ENCODE data around the gene PRDM16. TPM values are rescaled to one million over a fixed set of nuclear protein-coding genes. Genes with fewer than 3 reads are reported as not detected.

Gene PRDM16
- total and polyA plus RNA-seq, 4 donors: 5.0 to 80.7 (median 41.5) TPM

- DNase-seq (peak in 1 of 2 donors; percentile 41), ATAC-seq (ENCODE audit: low FRiP score) (no peak)
- Histone ChIP-seq H3K27me3 (ENCODE audit: control insufficient read depth in 1 of 2, insufficient read depth in 2 of 2, low read length in 1 of 2) (no peaks in the 10 kb centered on the region), H3K9me3 (ENCODE audit: control insufficient read depth, low read length) (no peaks in the 10 kb centered on the region), H3K4me3 (ENCODE audit: low read length in 2 of 2) (no peak overlapping the region), H3K4me1 (ENCODE audit: control insufficient read depth in 1 of 2, insufficient read depth in 2 of 2, low read length in 2 of 2) (no peaks in the 10 kb centered on the region), H3K36me3 (ENCODE audit: control insufficient read depth in 1 of 2, insufficient read depth in 2 of 2, low read length in 1 of 2) (peaks cover 0 to 14% of the 10 kb centered on the region in 2 donors), H3K27ac (ENCODE audit: low read depth in 1 of 2, low read length in 2 of 2) (no peak overlapping the region)
- intact Hi-C loops (cut with DNase I): loop anchor here (5.0 to 10.0 kb wide), 4 partner anchors 417 to 607 kb away; no protein-coding TSS in a partner anchor
- 87% methylated on average over 16 of the region's 16 CpGs for WGBS, 2 donors
These were observed 360.8 kb downstream of the PRDM16 start for GRCh38 chr1:3429766-3430165.

DNA sequence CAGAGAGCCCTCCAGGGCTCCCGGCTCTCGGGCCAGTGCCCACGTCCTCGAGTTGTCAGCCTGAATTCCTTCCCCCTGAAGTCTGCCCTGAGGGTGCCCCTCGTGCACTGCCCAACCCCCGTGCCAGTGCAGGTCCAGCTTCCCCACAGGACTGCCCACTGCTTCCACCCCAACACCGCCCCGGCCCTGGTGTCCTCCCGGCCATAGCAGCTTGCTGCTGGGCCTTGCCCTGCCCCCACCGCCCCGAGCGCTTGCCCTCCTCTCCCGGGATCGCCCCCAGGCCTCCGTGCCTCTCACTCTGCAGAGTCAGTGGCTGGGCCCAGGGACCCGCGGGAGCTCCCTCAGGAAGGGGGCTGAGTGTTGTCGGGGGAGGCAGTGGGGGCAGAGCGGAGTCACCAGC is 361.4 kb downstream of the PRDM16 start:
- intact Hi-C loops (cut with DNase I): no loop called here
- Histone ChIP-seq H3K4me1 (ENCODE audit: control insufficient read depth in 1 of 2, insufficient read depth in 2 of 2, low read length in 2 of 2) (no peaks in the 10 kb centered on the region), H3K36me3 (ENCODE audit: control insufficient read depth in 1 of 2, insufficient read depth in 2 of 2, low read length in 1 of 2) (peaks cover 0 to 14% of the 10 kb centered on the region in 2 donors), H3K27me3 (ENCODE audit: control insufficient read depth in 1 of 2, insufficient read depth in 2 of 2, low read length in 1 of 2) (no peaks in the 10 kb centered on the region), H3K9me3 (ENCODE audit: control insufficient read depth, low read length) (no peaks in the 10 kb centered on the region), H3K4me3 (ENCODE audit: low read length in 2 of 2) (no peak overlapping the region), H3K27ac (ENCODE audit: low read depth in 1 of 2, low read length in 2 of 2) (no peak overlapping the region)
- ATAC-seq (ENCODE audit: low FRiP score): no peak
- peak in 1 of 2 donors; percentile 37 for DNase-seq
- WGBS, 2 donors: 79 to 82% methylated on average over 19 of the region's 19 CpGs

DNA sequence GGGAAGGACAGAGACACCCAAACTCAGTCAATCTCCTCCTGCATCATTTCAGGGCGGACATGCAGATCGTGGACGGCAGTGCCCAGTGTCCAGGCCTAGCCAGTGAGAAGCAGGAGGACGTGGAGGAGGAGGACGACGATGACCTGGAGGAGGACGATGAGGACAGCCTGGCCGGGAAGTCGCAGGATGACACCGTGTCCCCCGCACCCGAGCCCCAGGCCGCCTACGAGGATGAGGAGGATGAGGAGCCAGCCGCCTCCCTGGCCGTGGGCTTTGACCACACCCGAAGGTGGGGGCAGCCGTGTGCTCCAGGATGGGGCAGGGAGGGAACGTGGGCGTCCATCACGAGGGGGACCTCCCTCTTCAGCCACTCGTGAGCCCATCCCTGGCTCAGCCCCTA is 361.8 kb downstream of the PRDM16 start:
- WGBS, 2 donors: 83 to 84% methylated on average over 21 to 22 of the region's 22 CpGs
- H3K4me1 ChIP-seq (ENCODE audit: control insufficient read depth in 1 of 2, insufficient read depth in 2 of 2, low read length in 2 of 2): no peaks in the 10 kb centered on the region
- peaks cover 0 to 14% of the 10 kb centered on the region in 2 donors for H3K36me3 ChIP-seq (ENCODE audit: control insufficient read depth in 1 of 2, insufficient read depth in 2 of 2, low read length in 1 of 2)
- no peaks in the 10 kb centered on the region for H3K27me3 ChIP-seq (ENCODE audit: control insufficient read depth in 1 of 2, insufficient read depth in 2 of 2, low read length in 1 of 2)
- no peak overlapping the region for H3K27ac ChIP-seq (ENCODE audit: low read depth in 1 of 2, low read length in 2 of 2)
- ATAC-seq (ENCODE audit: low FRiP score): no peak
- intact Hi-C loops (cut with DNase I): no loop called here
- DNase-seq: peak in 1 of 2 donors; percentile 46
- H3K9me3 ChIP-seq (ENCODE audit: control insufficient read depth, low read length): no peaks in the 10 kb centered on the region
- H3K4me3 ChIP-seq (ENCODE audit: low read length in 2 of 2): no peak overlapping the region

- Histone ChIP-seq H3K27me3 (ENCODE audit: control insufficient read depth in 1 of 2, insufficient read depth in 2 of 2, low read length in 1 of 2) (no peaks in the 10 kb centered on the region), H3K36me3 (ENCODE audit: control insufficient read depth in 1 of 2, insufficient read depth in 2 of 2, low read length in 1 of 2) (peaks cover 0 to 14% of the 10 kb centered on the region in 2 donors), H3K4me3 (ENCODE audit: low read length in 2 of 2) (no peak overlapping the region), H3K27ac (ENCODE audit: low read depth in 1 of 2, low read length in 2 of 2) (no peak overlapping the region), H3K4me1 (ENCODE audit: control insufficient read depth in 1 of 2, insufficient read depth in 2 of 2, low read length in 2 of 2) (no peaks in the 10 kb centered on the region), H3K9me3 (ENCODE audit: control insufficient read depth, low read length) (no peaks in the 10 kb centered on the region)
- 56 to 65% methylated on average over 6 to 12 of the region's 12 CpGs for WGBS, 2 donors
- intact Hi-C loops (cut with DNase I): no loop called here
- DNase-seq (no peak), ATAC-seq (ENCODE audit: low FRiP score) (no peak)
These were observed 362.3 kb downstream of the PRDM16 start for GRCh38 chr1:3431266-3431665.

- DNase-seq (no peak), ATAC-seq (ENCODE audit: low FRiP score) (no peak)
- Histone ChIP-seq H3K4me1 (ENCODE audit: control insufficient read depth in 1 of 2, insufficient read depth in 2 of 2, low read length in 2 of 2) (no peaks in the 10 kb centered on the region), H3K4me3 (ENCODE audit: low read length in 2 of 2) (no peak overlapping the region), H3K9me3 (ENCODE audit: control insufficient read depth, low read length) (no peaks in the 10 kb centered on the region), H3K27ac (ENCODE audit: low read depth in 1 of 2, low read length in 2 of 2) (no peak overlapping the region), H3K36me3 (ENCODE audit: control insufficient read depth in 1 of 2, insufficient read depth in 2 of 2, low read length in 1 of 2) (peaks cover 0 to 10% of the 10 kb centered on the region in 2 donors), H3K27me3 (ENCODE audit: control insufficient read depth in 1 of 2, insufficient read depth in 2 of 2, low read length in 1 of 2) (no peaks in the 10 kb centered on the region)
- WGBS, 2 donors: 83 to 88% methylated on average over 17 of the region's 17 CpGs
- intact Hi-C loops (cut with DNase I): no loop called here
These were observed 362.7 kb downstream of the PRDM16 start for GRCh38 chr1:3431686-3432085.

GRCh38 chr1:3432306-3432705 is 363.3 kb downstream of the PRDM16 start:
- DNase-seq (peak in 1 of 2 donors; percentile 47), ATAC-seq (ENCODE audit: low FRiP score) (no peak)
- H3K4me1 ChIP-seq (ENCODE audit: control insufficient read depth in 1 of 2, insufficient read depth in 2 of 2, low read length in 2 of 2): no peaks in the 10 kb centered on the region
- H3K27me3 ChIP-seq (ENCODE audit: control insufficient read depth in 1 of 2, insufficient read depth in 2 of 2, low read length in 1 of 2): no peaks in the 10 kb centered on the region
- H3K27ac ChIP-seq (ENCODE audit: low read depth in 1 of 2, low read length in 2 of 2): no peak overlapping the region
- H3K4me3 ChIP-seq (ENCODE audit: low read length in 2 of 2): no peak overlapping the region
- intact Hi-C loops (cut with DNase I): no loop called here
- H3K36me3 ChIP-seq (ENCODE audit: control insufficient read depth in 1 of 2, insufficient read depth in 2 of 2, low read length in 1 of 2): peaks cover 0 to 7% of the 10 kb centered on the region in 2 donors
- WGBS, 2 donors: 35 to 52% methylated on average over 15 of the region's 15 CpGs
- no peaks in the 10 kb centered on the region for H3K9me3 ChIP-seq (ENCODE audit: control insufficient read depth, low read length)

DNA sequence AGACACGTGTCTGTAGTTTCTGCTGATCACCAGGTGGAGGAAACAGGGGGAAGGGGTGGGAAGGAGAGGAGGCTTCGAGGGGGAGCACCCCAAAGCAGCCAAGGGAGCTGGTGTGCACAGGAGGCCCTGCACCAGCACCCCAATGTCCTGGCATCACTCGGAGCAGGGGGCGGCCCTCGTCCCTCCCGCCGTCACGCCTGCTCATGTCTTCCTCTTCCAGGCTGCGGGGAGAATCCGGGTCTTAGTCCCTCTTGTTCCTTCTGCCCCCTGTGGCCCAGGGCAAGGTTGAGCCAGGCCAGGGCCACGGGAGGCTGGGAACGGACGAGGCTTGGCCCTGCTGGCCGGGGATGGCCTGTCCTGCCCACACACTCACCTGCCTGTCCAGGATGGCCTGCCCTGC is 364.1 kb downstream of the PRDM16 start:
- WGBS, 2 donors: 89% methylated on average over 14 of the region's 14 CpGs
- intact Hi-C loops (cut with DNase I): no loop called here
- H3K4me1 ChIP-seq (ENCODE audit: control insufficient read depth in 1 of 2, insufficient read depth in 2 of 2, low read length in 2 of 2): no peaks in the 10 kb centered on the region
- DNase-seq: peak in 1 of 2 donors; percentile 29
- no peaks in the 10 kb centered on the region for H3K9me3 ChIP-seq (ENCODE audit: control insufficient read depth, low read length)
- ATAC-seq (ENCODE audit: low FRiP score): no peak
- peaks cover 0 to 7% of the 10 kb centered on the region in 2 donors for H3K36me3 ChIP-seq (ENCODE audit: control insufficient read depth in 1 of 2, insufficient read depth in 2 of 2, low read length in 1 of 2)
- H3K27me3 ChIP-seq (ENCODE audit: control insufficient read depth in 1 of 2, insufficient read depth in 2 of 2, low read length in 1 of 2): no peaks in the 10 kb centered on the region
- no peak overlapping the region for H3K27ac ChIP-seq (ENCODE audit: low read depth in 1 of 2, low read length in 2 of 2)
- no peak overlapping the region for H3K4me3 ChIP-seq (ENCODE audit: low read length in 2 of 2)

GRCh38 chr1:3433596-3434320 is 364.8 kb downstream of the PRDM16 start:
- intact Hi-C loops (cut with DNase I): no loop called here
- ATAC-seq (ENCODE audit: low FRiP score) (no peak), DNase-seq (peak in 1 of 2 donors; percentile 30)
- H3K27ac ChIP-seq (ENCODE audit: low read depth in 1 of 2, low read length in 2 of 2): no peak overlapping the region
- no peaks in the 10 kb centered on the region for H3K27me3 ChIP-seq (ENCODE audit: control insufficient read depth in 1 of 2, insufficient read depth in 2 of 2, low read length in 1 of 2)
- no peaks in the 10 kb centered on the region for H3K4me1 ChIP-seq (ENCODE audit: control insufficient read depth in 1 of 2, insufficient read depth in 2 of 2, low read length in 2 of 2)
- no peaks in the 10 kb centered on the region for H3K9me3 ChIP-seq (ENCODE audit: control insufficient read depth, low read length)
- H3K36me3 ChIP-seq (ENCODE audit: control insufficient read depth in 1 of 2, insufficient read depth in 2 of 2, low read length in 1 of 2): peaks cover 0 to 7% of the 10 kb centered on the region in 2 donors
- H3K4me3 ChIP-seq (ENCODE audit: low read length in 2 of 2): no peak overlapping the region
- 92% methylated on average over 31 of the region's 31 CpGs for WGBS, 2 donors

All from aorta (tissue), 5 donors.